ENCODE measurements around the gene SSBP2.
A peak's percentile ranks its signal among the peaks of the same experiment; 100 is the strongest.

The SSBP2 gene

DNA sequence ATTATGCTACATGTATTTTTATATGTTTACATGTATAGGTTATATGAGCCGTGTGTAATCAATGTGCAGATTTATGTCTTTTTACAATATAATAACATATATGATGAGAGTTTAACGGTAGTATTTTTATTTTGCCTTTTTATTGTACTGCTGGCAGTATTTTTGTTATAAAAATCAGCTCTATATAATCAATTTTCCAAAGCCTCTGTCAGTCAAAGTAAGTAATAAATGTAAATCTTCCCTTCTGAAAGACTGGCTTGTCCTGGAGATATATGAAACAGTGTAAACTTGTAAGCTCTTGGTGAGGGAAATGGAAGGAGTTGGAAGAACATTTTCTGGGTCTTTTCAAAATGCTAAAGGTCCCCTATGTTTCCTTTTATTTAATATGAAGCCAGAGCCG is 173.8 kb downstream of the SSBP2 start:
- no peak for DNase-seq

DNA sequence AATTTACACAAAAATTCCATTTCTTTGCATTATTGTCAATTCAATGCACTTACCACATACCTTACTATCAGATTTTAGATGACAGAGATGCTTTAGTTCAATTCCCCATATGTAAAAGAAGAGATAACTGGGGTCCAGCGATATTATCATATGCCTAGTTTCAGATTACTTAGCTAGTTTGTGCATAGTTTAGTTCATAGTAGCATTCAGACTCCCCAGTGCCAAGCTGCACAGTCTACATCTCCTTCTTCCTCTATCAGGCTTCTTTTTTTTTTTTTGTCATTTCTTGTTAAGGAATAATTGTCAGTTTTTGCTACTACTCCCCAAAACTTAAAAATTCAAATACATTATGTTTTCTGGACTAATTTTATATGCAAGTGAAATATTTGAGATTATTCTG is 175.0 kb downstream of the SSBP2 start:
- DNase-seq: no peak

DNA sequence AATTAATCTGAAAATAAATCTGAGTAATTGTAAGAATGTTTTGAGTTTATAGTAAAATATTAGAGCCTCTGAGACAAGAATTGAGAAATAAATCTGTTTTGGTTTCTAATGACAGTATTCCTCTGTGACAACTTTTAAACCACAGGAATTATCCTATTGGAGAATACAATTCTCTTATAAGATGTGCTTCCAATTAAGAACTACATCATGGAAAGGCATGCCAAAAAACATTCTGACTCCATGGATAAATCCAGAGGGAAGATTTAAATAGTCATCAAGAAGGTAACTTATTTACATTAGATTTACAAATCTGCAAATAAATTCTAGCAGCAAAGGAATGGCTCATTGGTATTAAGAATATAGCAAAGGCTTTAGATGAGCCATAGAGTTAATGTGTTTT is 178.7 kb downstream of the SSBP2 start:
- no peak for DNase-seq

DNA sequence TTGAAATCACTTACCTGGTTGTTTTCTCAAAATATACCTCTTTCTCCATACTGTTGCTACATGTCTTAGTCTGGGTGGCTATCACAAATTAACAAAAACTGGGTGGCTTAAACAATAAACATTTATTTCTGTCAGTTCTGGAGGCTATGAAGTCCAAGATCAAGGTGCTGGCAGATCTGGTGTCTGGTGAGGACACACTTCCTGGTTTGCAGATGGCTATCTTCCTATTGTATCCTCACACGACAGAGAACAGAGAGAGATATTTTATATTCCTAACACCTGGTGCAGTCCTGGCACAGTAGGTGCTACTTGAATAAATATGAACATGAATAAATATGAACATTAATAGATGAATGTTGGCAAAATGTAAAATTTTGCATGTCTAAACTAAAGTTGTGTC is 192.7 kb downstream of the SSBP2 start:
- DNase-seq: no peak

DNA sequence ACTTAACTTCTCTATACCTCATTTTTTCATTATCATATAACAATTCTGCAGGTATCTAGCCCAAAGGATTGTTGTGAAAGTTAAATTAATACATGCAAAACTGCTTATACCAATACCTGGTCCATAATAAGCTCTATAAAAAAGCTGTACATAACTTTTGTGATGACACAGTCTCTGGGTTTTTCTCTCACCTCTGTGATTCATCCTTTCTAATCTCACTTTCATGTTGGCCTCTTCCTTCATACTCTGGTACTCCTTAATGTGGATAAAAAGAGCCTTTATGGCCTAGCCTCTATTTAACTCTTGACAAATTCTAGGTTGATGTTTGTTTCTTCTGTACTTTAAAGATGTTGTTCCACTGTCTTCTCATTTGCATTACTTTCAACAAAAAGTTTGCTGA is 194.1 kb downstream of the SSBP2 start:
- no peak for DNase-seq

DNA sequence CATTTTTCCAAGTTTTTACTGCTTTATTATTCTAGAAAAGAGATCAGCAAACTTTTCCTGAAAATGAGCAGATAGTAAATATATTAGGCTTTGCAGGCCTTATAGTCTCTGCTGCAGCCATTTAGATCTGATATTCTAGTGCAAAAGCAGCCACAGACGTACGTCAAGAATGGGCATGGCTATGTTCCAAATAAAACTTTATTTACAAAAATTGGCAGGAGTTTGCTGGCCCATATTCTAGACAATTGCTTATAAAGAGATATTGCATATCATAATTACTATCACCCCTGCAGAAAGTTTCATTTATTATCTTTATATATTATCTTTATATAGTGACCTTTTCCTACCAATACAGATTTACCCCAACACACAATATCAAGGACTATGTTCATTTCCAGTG is 195.0 kb downstream of the SSBP2 start:
- no peak for DNase-seq

DNA sequence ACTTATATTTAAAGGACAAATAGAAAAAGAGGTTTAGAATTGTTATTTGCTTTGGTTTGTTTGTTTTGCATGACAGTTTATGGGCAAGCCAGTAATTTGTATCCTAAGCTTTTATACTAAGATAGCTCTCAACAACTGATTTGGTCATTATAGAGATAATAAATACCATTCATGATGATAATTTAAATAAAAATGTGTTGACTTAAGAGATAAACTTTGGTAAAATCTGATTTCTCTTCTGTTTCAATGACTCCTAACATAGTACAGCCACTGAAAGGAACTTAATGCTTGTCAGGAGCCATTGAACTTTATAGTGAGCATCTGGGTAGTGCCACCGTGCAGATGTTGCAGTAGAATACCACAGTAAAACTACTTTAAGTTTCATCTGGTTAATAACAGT is 196.2 kb downstream of the SSBP2 start:
- DNase-seq: no peak

GRCh38 chr5:81553567-81554212 is 197.2 kb downstream of the SSBP2 start:
- DNase-seq: no peak

DNA sequence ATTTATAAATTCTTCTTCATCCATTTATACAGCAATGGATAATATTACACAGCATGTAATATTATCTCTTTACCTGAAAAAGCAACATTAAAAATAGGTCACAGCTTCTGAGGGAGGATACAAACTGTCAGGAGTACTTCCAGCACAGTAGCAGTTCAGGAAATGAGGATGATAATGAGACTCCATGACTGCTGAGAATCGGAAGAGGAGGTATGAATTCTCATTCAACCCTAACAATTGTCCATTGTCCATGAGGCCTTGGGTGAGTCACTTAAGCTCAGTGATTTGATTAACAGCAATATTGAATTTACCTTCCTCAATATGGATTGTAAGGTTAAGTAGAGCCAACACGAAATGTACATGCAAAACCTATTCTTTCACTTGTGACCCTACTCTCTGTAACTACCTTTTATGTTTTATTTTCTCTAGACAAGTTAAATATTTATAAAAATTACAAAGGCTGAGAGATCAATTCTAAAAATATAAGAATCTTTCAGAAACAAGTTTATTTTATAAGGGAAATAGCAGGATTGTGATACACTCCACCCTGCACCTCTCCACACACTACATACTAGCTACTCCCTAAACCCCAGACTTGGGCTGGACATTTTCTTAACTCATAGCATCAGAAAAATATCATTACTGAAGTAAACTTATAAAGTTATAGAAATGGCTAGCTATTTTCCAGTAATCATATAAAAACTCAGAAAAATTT is 197.9 kb downstream of the SSBP2 start:
- DNase-seq: no peak

DNA sequence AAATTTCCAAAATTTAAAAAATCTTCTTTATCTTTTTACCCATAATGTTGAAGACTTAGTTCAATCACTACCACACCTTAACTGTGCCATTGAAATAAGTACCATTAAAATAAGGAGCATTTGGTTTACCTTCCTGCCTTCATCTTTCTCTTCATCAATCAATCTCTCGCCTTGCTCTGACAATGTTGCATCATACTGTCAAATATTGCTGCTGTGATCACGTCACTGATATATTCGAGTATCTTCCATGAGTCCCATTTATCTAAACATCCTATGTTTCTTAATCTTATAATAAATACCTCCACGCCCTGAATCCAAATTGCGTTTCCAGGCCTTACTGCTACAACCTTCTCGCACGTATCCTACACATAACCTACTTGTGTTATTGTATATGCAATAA is 201.8 kb downstream of the SSBP2 start:
- no peak for DNase-seq

GRCh38 chr5:81547001-81547400 is 203.9 kb downstream of the SSBP2 start:
- DNase-seq: no peak

DNA sequence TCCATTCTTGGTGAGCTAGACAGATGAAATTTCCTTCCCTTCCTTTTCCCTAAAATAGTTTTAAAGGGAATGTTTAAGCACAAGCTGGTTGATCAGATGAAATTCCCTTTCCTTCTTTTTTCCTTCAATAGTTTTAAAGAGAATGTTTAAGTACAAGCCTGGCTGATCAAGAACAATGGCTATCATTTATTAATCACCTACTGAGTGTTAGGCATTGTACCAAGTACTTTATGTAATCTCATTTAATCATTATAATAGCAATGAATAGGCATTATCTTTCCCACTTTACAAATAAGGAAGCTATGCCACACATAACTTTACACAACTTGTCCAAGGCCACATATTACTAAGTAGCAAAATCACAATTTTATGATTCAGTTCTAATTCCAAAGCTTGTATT is 205.0 kb downstream of the SSBP2 start:
- DNase-seq: no peak

DNA sequence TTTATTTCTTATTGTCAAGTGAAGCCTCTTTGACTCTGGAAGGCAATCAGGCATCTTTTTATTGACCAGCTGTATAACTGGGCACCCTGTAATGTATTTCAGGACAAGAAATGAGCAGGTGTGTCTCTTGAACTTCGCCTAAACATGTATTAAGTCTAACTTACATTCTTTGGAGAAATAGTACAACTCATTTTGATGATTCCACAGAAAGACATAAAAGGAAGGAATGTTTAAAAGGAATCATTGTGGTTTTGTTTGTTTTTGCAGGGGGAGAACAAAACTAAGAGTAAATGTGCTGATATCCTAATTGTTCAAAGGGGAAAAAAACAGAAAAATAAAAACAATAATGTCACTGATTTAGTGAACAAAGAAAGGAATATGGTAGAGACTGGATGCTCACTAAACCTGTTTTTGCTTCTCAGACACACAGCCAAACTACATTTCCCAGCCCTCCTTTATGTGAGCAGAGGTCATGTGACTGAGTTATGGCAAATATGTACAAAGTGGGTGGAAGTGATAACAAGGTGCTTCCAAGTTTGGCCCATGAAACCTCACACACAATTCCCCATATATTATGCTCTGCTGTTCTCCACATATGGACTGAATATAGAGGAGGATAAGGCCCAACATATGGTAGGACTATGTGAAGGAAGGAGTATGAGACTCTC is 206.4 kb downstream of the SSBP2 start:
- DNase-seq: no peak

- DNase-seq: no peak
Observed at GRCh38 chr5:81542242-81542641, 208.7 kb downstream of the SSBP2 start.

- peak; percentile 3 for DNase-seq
Observed at GRCh38 chr5:81537905-81538547, 212.9 kb downstream of the SSBP2 start.

DNA sequence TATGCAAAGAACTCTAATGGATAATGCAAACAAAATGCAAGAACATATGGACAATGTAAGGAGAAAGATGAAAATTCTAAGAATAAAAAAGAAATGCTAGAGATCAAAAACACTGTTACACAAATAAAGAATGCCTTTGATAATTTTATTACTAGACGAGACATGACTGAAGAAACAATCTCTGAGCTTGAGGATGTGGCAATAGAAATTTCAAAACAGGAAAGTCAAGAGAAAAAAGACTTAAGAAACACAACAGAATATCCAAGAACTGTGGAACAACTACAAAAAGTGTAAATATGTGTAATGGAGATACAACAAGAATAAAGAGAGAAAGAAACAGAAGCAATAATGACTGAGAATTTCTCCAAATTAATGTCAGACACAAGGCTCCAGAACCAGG is 216.5 kb downstream of the SSBP2 start:
- no peak for DNase-seq

GRCh38 chr5:81533629-81534405 is 217.1 kb downstream of the SSBP2 start:
- DNase-seq: no peak

DNA sequence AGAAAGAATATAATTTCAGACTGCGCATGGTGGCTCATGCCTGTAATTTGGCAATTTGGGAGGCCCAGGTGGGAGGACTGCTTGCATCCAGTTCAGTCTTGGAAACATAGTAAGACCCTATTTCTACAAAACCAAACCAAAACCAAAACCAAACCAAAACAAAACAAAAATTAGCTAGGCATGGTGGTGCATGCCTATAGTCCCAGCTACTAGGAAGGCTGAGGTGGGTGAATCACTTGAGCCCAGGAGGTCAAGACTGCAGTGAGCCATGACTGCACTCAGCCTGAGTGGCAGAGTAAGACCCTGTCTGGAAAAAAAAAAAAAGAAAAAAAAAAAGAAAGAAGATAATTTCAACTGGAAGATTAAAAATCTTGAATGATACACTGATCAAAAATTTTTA is 220.0 kb downstream of the SSBP2 start:
- DNase-seq: no peak

GRCh38 chr5:81525690-81526089 is 225.2 kb downstream of the SSBP2 start:
- DNase-seq: no peak

GRCh38 chr5:81524015-81524414 is 226.9 kb downstream of the SSBP2 start:
- DNase-seq: no peak

DNA sequence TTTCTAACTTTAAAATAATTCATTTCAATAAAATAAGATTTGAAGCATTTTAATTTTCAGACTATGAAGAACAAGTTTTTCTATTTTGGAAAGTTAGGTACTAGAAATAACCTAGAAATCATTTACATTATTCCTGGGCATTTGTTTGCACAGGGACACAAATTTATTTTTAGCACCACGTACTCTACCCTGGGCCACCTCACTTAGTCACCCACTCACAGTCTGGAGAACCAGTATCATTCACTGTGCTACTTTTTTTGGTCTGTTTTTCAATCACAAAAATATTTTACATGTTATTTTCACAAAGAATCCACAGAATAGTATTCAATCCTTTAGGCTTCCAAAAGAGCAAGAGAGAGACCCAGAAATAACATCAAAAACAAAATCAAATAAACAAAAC is 228.3 kb downstream of the SSBP2 start:
- no peak for DNase-seq

DNA sequence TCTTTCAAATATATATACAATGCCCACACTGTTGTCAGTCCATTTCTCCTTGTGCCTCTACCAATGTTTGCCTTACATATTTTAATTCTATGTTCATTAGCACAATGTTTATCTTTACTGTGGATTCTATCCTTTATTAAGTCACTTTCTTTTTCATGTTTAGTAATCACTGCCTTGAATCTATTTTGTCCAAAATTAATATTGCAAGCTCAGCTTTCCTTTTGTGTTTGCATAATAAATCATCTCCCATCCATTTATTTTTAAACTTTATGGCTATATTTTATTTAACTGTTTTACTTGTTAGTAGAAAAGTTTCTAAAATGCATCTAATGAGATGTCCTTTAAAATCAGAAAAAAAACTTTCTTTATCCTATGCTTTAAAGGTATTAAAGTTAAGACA is 230.1 kb downstream of the SSBP2 start:
- DNase-seq: no peak
